ENCODE measurements around the gene MRPL9.

Gene MRPL9

GRCh38 chr1:151729157-151729965, 33.9 kb downstream of the MRPL9 start:
- FAIRE-seq: peak; percentile 70

- FAIRE-seq: no peak
These were observed 34.9 kb downstream of the MRPL9 start for GRCh38 chr1:151728151-151729054.

DNA sequence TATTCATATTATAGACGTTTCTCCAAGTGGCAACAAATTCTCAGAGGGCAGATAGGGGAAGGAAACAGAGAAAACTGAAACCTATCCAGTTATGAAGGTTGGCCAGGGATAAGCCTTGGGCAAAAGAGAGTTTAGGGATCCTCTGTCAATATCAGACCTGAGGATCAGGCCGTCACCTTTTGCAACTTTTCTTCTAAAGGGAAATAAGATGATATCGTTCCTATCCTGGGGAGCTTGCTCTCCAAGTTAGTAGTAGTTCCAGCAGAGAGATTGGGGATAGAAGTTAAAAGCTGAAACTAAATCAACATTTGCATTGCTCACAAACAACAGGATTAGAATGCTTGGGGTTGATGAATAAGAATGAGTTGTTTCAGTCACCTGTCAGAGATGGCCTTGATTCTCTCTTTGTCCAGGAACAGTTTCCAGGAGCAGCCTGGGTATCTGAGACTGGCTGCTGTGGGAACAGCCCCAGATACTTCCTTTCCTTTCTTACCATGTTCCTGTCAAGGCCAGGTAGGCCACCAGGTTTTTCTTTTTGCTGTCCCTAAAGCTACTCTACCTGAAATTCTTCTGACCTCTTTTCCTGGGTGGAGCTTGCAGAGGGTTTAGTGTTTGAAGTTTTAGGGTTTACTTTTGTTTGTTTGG, 39.4 kb downstream of the MRPL9 start:
- FAIRE-seq: no peak

DNA sequence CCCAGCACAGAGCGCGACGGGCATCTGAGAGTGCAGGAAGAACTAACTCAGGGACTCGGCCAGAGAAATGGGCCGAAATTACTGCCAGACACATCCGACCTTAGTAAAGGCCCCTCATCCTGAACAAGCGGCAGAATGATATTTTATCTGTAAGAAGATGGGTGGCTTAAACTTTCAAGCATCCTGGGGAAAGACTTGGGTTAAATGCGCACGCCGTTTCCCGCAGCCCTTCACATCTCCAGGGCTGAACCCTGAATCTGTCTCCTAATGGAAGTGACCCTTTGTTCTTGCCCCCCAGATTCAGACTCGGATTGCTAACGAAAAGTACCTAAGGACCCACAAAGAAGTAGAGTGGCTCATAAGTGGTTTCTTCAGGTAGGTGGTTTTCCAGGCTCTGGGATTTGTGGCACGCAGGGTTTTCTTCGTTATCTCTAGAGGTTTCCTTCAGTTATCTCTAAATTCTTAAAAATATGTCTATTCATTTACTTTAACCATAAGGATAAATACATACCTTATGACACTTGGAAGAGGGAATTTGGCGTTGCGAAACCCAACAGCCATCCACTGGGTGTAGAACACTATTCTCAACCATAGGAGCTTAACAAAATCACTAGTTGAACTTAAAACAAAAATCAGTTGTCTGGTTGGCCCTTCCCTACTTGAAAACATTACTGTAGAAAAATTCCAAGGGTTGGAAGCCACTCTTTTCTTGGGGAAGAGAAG, 41.3 kb downstream of the MRPL9 start:
- FAIRE-seq: no peak

DNA sequence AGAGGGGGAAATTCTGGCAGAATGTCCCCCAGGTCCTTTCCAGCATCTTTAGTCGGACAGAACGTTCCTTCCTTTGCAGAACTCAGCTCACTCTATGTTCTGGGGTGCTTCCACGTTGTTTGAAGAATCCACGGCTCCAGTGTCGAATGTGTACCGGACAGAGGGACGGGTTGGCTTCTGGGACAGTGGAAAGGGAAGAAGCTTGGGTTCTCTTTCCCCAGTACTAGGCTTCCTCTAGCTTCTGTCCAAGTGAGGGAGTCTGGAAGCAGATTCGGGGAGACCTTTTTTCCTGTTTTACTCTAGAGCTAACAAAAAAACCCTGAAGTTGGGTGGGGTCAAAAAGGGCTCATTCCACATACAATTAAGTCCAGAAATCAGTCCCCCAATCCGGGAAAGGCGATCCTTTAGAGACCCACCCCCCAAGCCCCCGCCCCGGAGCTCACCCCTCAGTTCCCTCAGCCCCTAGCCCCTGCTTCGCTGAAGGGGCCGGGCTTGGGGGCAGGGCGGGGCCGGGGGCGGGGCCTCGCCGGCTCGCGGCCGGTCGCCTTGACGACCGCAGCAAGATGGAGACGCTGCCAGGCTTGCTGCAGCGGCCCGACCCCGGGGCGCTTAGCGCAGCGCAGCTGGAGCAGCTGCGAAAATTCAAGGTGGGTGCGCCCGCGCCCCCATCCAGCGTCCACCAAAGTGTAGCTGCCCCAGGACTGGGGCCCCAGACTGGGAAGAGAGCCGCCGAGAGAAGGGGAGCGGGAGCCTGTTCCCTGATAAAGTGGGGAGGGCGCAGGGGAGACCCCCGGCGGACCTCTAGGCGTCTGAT, 42.1 kb downstream of the MRPL9 start, which contains the start of gene RIIAD1:
Gene RIIAD1 (plus strand): TSS at position 549 of the 814 bp plus-strand sequence. CDS start 15 bp downstream, at position 564.
- no peak for FAIRE-seq

GRCh38 chr1:151720554-151720953, 42.7 kb downstream of the MRPL9 start:
- peak; percentile 75 for FAIRE-seq

DNA sequence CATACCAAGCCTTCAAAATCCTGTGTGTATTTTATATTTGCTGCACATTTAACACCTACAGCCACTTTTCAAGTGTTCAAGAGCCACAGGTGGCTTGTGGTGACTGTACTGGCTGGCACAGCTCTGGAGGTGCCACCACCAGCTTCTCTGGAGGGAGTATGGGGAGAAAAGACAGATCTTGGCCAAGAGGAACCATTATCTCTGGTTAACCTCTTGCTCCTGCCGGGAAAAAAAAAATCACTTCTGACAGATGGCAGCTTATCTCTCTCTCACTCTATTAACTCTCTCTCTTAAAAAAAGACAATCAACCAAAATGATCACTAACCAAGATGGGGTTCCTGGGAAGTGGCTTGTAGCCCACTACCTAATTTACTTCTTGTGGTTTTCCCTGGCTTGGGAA, 43.2 kb downstream of the MRPL9 start:
- peak; percentile 55 for FAIRE-seq

- no peak for FAIRE-seq
These were observed 44.6 kb downstream of the MRPL9 start for GRCh38 chr1:151718666-151719065.

DNA sequence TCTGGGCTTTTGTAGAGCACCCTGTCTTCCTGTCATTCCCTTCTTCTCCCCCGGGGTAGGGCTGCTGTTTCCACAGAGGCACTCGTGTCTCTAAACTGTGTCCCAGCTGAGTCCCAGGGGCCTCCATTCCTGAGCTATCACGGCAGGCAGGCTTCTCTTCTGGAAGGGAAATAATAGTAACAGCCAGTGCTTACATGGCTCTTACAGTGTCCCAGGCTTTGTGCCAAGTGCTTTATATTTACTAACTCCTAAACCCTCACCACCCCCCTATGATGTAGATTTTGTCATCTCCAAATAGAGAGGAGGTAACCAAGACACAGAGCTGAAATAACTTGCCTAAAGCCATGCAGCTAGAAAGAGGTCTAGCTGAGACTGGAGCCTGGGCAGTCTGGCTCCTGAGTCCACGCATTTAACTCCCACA, 45.3 kb downstream of the MRPL9 start:
- no peak for FAIRE-seq

DNA sequence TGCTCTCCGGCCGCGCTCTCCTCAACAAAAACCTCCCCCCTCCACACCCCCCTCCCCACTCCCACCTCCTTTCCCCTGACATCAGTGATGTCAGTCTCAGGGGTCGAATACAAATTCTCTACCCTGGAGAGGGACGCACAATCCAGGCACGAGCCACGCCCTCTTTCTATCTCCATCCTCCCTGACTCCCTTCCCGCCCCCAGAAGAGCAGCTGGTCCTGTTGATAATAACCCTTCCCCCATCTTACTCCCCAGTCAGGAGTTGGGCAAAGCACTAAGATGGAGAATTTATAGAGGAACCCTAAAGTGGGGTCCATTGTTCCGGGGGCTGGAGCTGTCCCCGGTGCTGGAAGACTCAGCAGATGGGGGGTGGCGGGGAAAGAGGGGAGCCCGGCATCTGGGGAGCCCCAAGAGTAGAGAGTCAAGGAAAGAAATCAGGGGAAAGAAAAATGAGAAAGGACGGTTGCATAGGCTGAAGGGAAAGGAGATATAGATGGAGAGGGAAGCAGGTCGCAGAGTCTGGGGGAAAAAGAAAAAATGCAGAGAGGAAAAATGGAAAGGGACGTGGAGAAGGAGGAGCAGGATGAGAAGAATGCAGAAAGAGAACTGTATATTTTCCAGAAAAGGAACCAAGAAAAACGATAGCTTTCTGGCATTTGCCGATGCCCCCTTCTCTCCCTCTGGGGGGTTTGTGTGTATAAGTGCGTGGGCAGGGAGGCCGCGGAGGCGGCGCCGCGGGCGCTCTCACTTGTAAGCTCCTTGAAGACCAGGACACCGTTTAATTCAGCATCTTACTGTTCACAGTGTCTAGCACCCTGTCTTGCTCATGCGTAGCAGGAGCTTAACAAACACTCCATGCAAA, 46.3 kb downstream of the MRPL9 start, which contains the start of gene CELF3:
Gene CELF3 (minus strand): TSS at position 33 of the 861 bp plus-strand sequence. CDS start 783 bp downstream, outside the sequence.
- peak; percentile 68 for FAIRE-seq

- no peak for FAIRE-seq
These were observed 46.9 kb downstream of the MRPL9 start for GRCh38 chr1:151716405-151716762.

DNA sequence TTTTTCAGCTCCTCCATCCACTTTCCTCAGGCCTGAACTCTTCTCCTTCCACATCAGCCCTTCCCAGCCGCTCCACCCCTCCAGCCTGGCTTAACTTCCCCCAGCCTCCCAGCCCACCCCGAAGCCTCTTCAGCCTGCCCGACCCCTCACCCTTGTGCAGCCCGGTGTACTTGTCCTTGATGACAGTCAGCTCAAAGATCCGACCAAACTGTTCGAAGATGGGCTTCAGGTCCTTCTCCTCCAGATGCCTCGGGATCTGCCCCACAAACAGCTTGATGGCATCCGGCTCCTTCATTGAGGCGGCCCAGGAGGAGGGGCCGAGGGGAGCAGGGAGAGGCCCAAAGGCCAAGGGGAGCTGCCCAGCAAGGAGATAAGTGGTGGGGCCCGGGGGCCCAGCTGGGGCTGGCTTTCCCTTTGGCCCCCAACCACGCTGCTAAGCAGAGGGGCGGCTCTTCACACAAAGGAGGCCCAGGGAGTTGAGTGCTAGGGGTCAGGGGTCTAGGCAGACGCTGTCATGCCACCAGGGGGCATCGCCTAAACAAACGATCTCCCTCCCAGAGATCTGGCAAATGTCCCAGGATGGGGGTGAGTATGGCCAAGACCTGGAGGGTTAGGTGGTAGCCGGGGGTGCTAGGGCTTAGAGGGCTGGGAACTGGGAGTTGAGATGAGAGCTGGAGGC, 47.4 kb downstream of the MRPL9 start:
- FAIRE-seq: no peak

- FAIRE-seq: no peak
These were observed 48.2 kb downstream of the MRPL9 start for GRCh38 chr1:151714820-151715725.

GRCh38 chr1:151713874-151714273, 49.4 kb downstream of the MRPL9 start:
- FAIRE-seq: no peak

DNA sequence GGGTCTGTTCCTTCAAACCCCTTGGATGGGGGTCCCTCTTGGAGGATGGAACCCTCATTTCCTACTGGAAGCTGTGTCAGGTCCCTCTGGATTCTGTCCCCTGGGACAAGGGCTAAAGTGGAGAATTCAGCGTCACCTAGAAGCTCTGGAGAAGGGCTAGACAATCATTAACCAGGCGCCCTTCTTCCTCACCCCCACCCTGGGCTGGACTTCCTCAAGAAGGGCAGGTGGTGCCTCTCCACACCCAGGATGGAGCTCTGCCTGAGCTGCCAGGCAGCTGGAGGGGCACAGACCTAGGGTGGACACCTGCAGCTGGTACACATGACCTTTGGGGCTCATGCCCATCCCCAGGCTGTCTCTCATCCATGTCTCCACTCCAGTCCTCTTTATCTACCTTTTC, 50.3 kb downstream of the MRPL9 start:
- FAIRE-seq: peak; percentile 76

- FAIRE-seq: no peak
These were observed 51.3 kb downstream of the MRPL9 start for GRCh38 chr1:151711951-151712350.

DNA sequence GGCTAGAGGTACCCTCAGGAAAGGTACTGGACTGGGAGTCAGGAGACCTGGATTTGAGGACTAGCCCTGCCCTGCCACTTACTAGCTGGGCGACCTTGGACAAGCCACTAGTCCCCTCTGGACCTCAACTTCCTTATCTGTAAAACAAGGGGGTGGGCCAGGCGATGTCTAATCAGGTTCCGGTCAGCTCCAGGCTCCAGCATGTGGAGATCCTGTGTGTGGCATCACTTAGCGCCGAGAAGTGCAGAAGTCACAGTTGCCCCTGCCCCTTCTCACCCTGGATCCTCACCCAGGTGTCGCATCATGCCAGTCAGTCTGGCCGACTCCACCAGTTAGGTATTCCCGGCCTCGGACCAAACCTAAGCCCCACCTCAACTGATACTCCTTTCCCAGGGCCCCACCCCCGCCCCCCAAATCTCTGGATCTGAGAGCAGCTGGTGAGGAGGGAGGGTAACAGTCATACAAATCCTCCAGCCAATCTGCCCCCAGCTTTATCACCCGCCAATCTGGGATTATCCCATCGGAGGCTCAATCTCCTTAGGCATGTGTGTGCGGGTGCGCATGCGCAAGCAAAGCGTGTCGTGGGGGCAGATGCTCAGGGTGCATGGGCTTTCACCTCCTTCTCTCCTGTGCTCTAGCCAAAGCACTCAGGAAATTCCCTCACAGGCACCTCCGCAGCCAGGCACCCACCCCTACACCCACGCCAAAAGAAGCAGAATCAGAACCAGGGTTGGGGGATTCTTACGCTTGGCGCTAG, 52.1 kb downstream of the MRPL9 start:
- no peak for FAIRE-seq

All from islet of Langerhans (tissue), 1 donor.